GM21381 (cell line): ENCODE results near the gene HSD3B7.

Source experiments
- ATAC-seq: cut with Tn5 transposase; IDR thresholded peaks from one replicate; pipeline ENCODE4 v1.9.1; 2021; ENCODE audit warnings: mild to moderate bottlenecking, moderate library complexity; ENCODE audit not compliant: unreplicated experiment

HSD3B7 gene

GRCh38 chr16:30982548-30983288 lies 2.3 kb upstream of the HSD3B7 start:
- no peak for ATAC-seq

- ATAC-seq, result no peak
Measured at GRCh38 chr16:30983289-30983889, 1.6 kb upstream of the HSD3B7 start.

- ATAC-seq, result no peak
Measured at GRCh38 chr16:30983898-30984610, 953 bp upstream of the HSD3B7 start.

GRCh38 chr16:30985401-30986128 lies 558 bp downstream of the HSD3B7 start:
- ATAC-seq, result no peak

- no peak for ATAC-seq
Measured at GRCh38 chr16:30986129-30986991, 1.4 kb downstream of the HSD3B7 start.

GRCh38 chr16:30987581-30988190 lies 2.7 kb downstream of the HSD3B7 start:
- no peak for ATAC-seq

GRCh38 chr16:30989469-30990047 lies 4.6 kb downstream of the HSD3B7 start:
- no peak for ATAC-seq

- no peak for ATAC-seq
Measured at GRCh38 chr16:30990105-30990504, 5.1 kb downstream of the HSD3B7 start.

GRCh38 chr16:30991052-30991451 lies 6.0 kb downstream of the HSD3B7 start:
- ATAC-seq, result no peak

GRCh38 chr16:30992276-30992780 lies 7.3 kb downstream of the HSD3B7 start:
- ATAC-seq, result no peak

GRCh38 chr16:30992931-30993816 lies 8.2 kb downstream of the HSD3B7 start:
- ATAC-seq, result no peak

- ATAC-seq, result no peak
Measured at GRCh38 chr16:30995927-30996323, 10.9 kb downstream of the HSD3B7 start.

GRCh38 chr16:30996324-30996984 lies 11.4 kb downstream of the HSD3B7 start:
- no peak for ATAC-seq

GRCh38 chr16:30996985-30997724 lies 12.1 kb downstream of the HSD3B7 start:
- peak; percentile 82 for ATAC-seq

- no peak for ATAC-seq
Measured at GRCh38 chr16:30997725-30998711, 13.0 kb downstream of the HSD3B7 start.
